ENCODE measurements around the gene SPSB2. TPM values are rescaled to one million over a fixed set of nuclear protein-coding genes. Genes with fewer than 3 reads are reported as not detected.
A peak's percentile ranks its signal among the peaks of the same experiment; 100 is the strongest.
"Not testable (repeated sequence)": the region's sequence is repeated elsewhere in the genome, so short reads cannot be mapped to it uniquely, and the experiment has no call there.

The SPSB2 gene
- total RNA-seq, 1 experiment from 2014 or later, result 11.6 TPM

GRCh38 chr12:6890789-6891645 is 17.9 kb upstream of the SPSB2 start:
- CTCF ChIA-PET, result interaction anchor here (0.5 to 1.0 kb wide), 3 partner anchors 18 to 53 kb away, joined by 4 to 6 read pairs (median 4); partner anchors contain the start of genes C12orf57 and SPSB2
- Histone ChIP-seq H3K27ac (ENCODE audit: low read length) (peak overlapping the region; percentile 95), H3K9me3 (ENCODE audit: control insufficient read depth, insufficient read depth, low read depth, low read length) (no peaks in the 10 kb centered on the region), H3K4me1 (ENCODE audit: control insufficient read depth, insufficient read depth, low read length) (0 out of 2 replicates have a peak, but pooled peaks cover 4% of the 10 kb centered on the region), H3K36me3 (ENCODE audit: control insufficient read depth, insufficient read depth, low read length) (no peaks in the 10 kb centered on the region), H3K27me3 (ENCODE audit: control insufficient read depth, insufficient read depth, low read length) (no peaks in the 10 kb centered on the region), H3K4me3 (ENCODE audit: low read depth in 2 of 2, low read length in 2 of 2) (peak overlapping the region; percentile 49 to 76)
- intact Hi-C loops (cut with micrococcal nuclease; ENCODE audit: unreplicated experiment) (no loop called here), in situ Hi-C loops (cut with HindIII; ENCODE audit: low pct_unique_long_range_greater_than_20kb, low sequenced_read_pairs) (no loop called here)
- TF ChIP-seq POLR2AphosphoS5 (IDR thresholded peaks at IDR 0.05; ENCODE audit: low read depth, low read length) (peak; percentile 84), SIN3A (IDR thresholded peaks at IDR 0.05; ENCODE audit: borderline replicate concordance, insufficient read depth, low read depth, low read length) (peak; percentile 69; the same call in 1 of the 2 replicates), TCF7L2 (IDR thresholded peaks at IDR 0.05; ENCODE audit: low read depth, low read length) (peak; percentile 37; the same call in 1 of the 2 replicates), REST (IDR thresholded peaks at IDR 0.05; ENCODE audit: insufficient read depth in 1 of 2, low read depth in 2 of 2, low read length in 1 of 2) (no peak)
- TF ChIP-seq, protein P1, sequence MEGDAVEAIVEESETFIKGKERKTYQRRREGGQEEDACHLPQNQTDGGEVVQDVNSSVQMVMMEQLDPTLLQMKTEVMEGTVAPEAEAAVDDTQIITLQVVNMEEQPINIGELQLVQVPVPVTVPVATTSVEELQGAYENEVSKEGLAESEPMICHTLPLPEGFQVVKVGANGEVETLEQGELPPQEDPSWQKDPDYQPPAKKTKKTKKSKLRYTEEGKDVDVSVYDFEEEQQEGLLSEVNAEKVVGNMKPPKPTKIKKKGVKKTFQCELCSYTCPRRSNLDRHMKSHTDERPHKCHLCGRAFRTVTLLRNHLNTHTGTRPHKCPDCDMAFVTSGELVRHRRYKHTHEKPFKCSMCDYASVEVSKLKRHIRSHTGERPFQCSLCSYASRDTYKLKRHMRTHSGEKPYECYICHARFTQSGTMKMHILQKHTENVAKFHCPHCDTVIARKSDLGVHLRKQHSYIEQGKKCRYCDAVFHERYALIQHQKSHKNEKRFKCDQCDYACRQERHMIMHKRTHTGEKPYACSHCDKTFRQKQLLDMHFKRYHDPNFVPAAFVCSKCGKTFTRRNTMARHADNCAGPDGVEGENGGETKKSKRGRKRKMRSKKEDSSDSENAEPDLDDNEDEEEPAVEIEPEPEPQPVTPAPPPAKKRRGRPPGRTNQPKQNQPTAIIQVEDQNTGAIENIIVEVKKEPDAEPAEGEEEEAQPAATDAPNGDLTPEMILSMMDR (IDR thresholded peaks at IDR 0.05), result peak; percentile 93
- POLR2A ChIA-PET, result interaction anchor here (0.6 to 1.0 kb wide), 2 partner anchors 19 to 172 kb away, joined by 3 read pairs; no protein-coding TSS in a partner anchor
- ATAC-seq (peak; percentile 98), DNase-seq (ENCODE audit: low read depth, low spot score) (no peak)
- no TSS peak for BruUV-seq (replicated peaks)

- CTCF ChIA-PET, POLR2A ChIA-PET: not testable (repeated sequence)
These were observed 16.9 kb upstream of the SPSB2 start for GRCh38 chr12:6889775-6890573.

GRCh38 chr12:6888794-6889193 is 15.7 kb upstream of the SPSB2 start:
- H3K9me3 ChIP-seq (ENCODE audit: control insufficient read depth, insufficient read depth, low read depth, low read length); BruUV-seq (replicated peaks); POLR2A ChIA-PET; H3K36me3 ChIP-seq (ENCODE audit: control insufficient read depth, insufficient read depth, low read length); ATAC-seq; H3K4me1 ChIP-seq (ENCODE audit: control insufficient read depth, insufficient read depth, low read length); H3K27ac ChIP-seq (ENCODE audit: low read length); H3K27me3 ChIP-seq (ENCODE audit: control insufficient read depth, insufficient read depth, low read length); H3K4me3 ChIP-seq (ENCODE audit: low read depth in 2 of 2, low read length in 2 of 2); in situ Hi-C loops (cut with HindIII; ENCODE audit: low pct_unique_long_range_greater_than_20kb, low sequenced_read_pairs); DNase-seq (ENCODE audit: low read depth, low spot score); intact Hi-C loops (cut with micrococcal nuclease; ENCODE audit: unreplicated experiment); CTCF ChIA-PET: not testable (repeated sequence)

More at GRCh38 chr12:6889775-6890573, 16.9 kb upstream of the SPSB2 start:
- intact Hi-C loops (cut with micrococcal nuclease; ENCODE audit: unreplicated experiment); ATAC-seq; in situ Hi-C loops (cut with HindIII; ENCODE audit: low pct_unique_long_range_greater_than_20kb, low sequenced_read_pairs); H3K4me3 ChIP-seq (ENCODE audit: low read depth in 2 of 2, low read length in 2 of 2); DNase-seq (ENCODE audit: low read depth, low spot score); BruUV-seq (replicated peaks); H3K36me3 ChIP-seq (ENCODE audit: control insufficient read depth, insufficient read depth, low read length); H3K9me3 ChIP-seq (ENCODE audit: control insufficient read depth, insufficient read depth, low read depth, low read length); H3K27me3 ChIP-seq (ENCODE audit: control insufficient read depth, insufficient read depth, low read length); H3K4me1 ChIP-seq (ENCODE audit: control insufficient read depth, insufficient read depth, low read length): not testable (repeated sequence)
- peak overlapping the region; percentile 95 for H3K27ac ChIP-seq (ENCODE audit: low read length)

Data from Panc1 (cell line).